HG03521 (cell line): ENCODE measurements around the gene CPO.
"Not testable (repeated sequence)": the region's sequence is repeated elsewhere in the genome, so short reads cannot be mapped to it uniquely, and the experiment has no call there.

Experiments used
- ATAC-seq: cut with Tn5 transposase; IDR thresholded peaks from one replicate; pipeline ENCODE4 v1.9.1; 2021; ENCODE audit warnings: mild to moderate bottlenecking, moderate library complexity; ENCODE audit not compliant: unreplicated experiment

CPO gene

GRCh38 chr2:206939340-206939739 lies at the start of gene CPO:
TSS of gene CPO (plus strand) at chr2:206939518. CDS start at chr2:206939600, 82 bp downstream.
- no peak for ATAC-seq

GRCh38 chr2:206890179-206890578 lies 49.1 kb upstream of the CPO start:
- ATAC-seq: no peak

DNA sequence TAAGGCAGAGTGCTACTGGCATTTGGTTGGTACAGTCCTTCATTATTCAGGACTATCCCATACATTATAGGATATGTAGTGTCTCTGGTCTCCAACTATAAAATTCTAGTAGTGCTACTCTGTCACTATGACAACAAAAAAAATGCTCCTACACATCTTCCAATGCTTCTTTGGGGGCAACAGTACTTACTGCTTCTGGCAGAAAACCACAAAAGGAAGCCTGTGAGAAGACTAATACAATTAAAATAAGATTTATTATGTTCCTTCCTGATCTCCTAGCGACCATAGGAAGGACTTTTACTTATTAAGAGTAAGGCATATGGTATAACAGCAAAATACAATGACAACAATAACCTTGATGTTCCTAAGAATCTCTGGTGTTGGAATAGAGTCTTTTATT lies 48.4 kb upstream of the CPO start:
- no peak for ATAC-seq

DNA sequence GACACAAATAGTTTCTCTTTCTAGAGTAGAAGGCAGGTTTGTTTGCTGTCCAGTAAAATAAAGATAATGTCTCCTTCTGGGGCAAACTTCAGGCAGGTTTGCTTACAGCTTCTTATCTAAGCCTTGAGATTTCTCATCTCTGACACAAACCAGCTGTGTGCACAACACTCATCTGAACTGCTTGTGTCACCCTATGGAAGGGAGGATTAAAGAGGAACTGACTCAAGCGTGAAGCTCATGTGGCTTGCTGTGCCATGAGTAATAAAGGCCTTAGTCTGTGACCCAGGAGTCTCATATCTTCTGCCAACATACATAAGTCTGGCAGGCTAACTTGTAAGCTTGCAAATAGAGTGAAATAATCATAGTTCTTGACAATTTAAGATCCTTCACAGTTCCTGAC lies 24.2 kb upstream of the CPO start:
- no peak for ATAC-seq

DNA sequence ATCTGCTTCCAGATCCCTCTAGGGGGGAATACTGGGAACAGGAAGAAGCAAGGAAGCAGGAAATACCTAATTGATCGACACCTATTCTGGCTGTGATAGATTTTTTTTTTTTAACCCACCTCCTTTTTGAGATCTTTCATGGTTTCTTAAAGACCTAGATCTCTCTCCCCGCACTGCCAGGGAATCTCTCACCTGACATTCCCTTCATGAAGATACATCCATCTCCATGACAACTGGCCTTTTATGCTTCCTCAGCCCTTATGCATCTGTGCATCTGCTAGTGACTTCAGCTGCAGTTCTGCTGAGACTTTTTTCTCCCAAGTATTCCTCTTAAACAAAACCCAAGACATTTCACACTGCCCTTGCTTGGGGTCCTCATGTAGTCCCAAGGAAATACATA lies 21.1 kb upstream of the CPO start:
- ATAC-seq: no peak

- ATAC-seq: no peak
Measured at GRCh38 chr2:206920310-206920709, 19.0 kb upstream of the CPO start.

- no peak for ATAC-seq
Measured at GRCh38 chr2:206920951-206921350, 18.4 kb upstream of the CPO start.

- ATAC-seq: no peak
Measured at GRCh38 chr2:206921529-206921928, 17.8 kb upstream of the CPO start.

GRCh38 chr2:206935991-206936842 lies 3.1 kb upstream of the CPO start:
- no peak for ATAC-seq

GRCh38 chr2:206936843-206937230 lies 2.5 kb upstream of the CPO start:
- no peak for ATAC-seq

GRCh38 chr2:206937555-206937954 lies 1.8 kb upstream of the CPO start:
- no peak for ATAC-seq

DNA sequence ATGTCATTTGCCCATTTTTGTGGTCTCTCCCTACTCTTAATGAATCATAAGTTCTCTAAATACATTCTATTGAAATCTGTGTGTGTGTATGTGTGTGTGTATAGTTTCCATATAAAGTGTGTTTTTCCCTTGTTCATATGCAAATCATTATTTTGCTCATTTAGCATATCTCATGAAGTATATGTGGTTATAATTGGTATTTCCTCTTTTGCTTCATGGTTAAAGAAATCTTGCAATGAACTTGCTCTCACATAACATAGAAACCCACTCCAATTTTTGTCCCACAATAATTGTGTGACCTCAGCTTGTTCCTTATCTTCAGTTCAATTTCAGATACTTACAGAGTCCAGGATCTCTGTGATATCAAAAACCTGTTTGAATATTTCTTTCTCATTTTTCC lies 1.2 kb downstream of the CPO start:
- no peak for ATAC-seq

GRCh38 chr2:206942592-206943478 lies 3.5 kb downstream of the CPO start:
- ATAC-seq: no peak

GRCh38 chr2:206953404-206953803 lies 14.1 kb downstream of the CPO start:
- not testable (repeated sequence) for ATAC-seq

DNA sequence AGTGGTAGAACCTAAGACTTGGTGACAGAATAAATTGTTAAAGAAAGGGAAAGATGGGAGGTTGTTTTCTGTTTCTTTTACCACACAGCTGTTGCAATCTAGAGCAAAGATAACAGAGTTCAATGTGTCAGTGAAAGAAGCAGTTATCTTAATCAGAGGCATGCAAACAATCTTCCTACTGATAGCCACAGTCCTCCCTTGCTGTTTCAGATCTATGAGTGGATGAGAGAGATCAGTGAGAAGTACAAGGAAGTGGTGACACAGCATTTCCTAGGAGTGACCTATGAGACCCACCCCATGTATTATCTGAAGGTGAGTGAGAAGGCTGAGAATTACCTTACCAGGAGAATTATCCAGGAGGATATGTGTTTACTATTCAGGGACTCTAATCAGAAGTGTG lies 15.9 kb downstream of the CPO start:
- ATAC-seq: no peak

DNA sequence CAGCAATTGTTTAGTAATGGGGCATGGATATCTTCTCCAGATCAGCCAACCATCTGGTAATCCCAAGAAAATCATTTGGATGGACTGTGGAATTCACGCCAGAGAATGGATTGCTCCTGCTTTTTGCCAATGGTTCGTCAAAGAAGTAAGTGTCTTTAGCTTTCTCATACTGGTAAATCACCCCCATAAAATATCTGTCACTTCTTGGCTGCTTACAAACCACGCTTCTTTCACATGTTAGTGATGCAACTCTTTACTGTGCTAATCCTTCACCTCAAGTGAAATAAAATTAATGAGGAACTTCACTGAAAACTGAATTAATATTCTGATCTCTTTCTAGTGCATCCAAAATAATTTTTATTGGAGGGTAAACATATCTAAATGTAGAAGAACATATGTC lies 18.9 kb downstream of the CPO start:
- ATAC-seq: no peak

DNA sequence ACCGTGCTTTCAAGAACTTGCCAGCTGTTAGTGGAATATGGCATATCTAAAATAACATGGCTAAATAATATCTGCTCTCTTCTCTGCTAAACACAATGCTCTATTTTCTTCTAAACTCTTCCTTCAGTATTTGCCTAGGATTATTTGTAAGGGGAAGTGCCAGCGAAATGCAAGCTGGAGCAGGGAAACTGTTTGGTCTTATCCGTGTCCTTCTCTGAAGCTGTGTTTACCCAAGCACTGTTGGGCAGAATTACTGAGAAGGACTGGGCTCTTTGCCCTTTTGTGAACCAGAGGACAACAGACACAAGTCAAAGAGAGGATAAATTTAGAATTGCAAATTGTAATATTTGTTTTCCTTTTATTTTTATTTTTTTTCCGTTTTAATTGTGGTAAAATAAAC lies 23.6 kb downstream of the CPO start:
- ATAC-seq: no peak

GRCh38 chr2:206968134-206969086 lies 29.1 kb downstream of the CPO start:
- no peak for ATAC-seq

DNA sequence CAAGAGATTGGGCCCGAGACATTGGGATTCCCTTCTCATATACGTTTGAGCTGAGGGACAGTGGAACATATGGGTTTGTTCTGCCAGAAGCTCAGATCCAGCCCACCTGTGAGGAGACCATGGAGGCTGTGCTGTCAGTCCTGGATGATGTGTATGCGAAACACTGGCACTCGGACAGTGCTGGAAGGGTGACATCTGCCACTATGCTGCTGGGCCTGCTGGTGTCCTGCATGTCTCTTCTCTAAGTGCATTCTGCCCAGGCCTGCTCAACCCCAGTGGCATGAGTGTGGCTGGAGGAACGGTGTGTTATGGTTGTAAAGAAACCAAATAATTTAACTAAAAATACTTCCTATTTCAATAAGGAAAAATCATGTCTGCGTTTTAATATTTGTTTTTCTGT lies 29.9 kb downstream of the CPO start:
- ATAC-seq: no peak

GRCh38 chr2:206970589-206971360 lies 31.5 kb downstream of the CPO start:
- no peak for ATAC-seq
